Keratinocyte (primary cell): ENCODE results near the gene MBNL2. TPM values are rescaled to one million over a fixed set of nuclear protein-coding genes. Genes with fewer than 3 reads are reported as not detected.
A peak's percentile ranks its signal among the peaks of the same experiment; 100 is the strongest.

ENCODE experiments used
- DNase-seq: peaks from one replicate; pipeline ENCODE4 v3.0.0-alpha.2; 2011; ENCODE audit warnings: low read depth, missing footprints, low spot score
- FAIRE-seq: peaks from 2 replicates; lab custom pipeline; 2011; peaks lifted over from hg19 to GRCh38; lab: Jason Lieb, UNC
- H2AFZ ChIP-seq: 2 replicates; pipeline ENCODE4 v1.6.0; 2012; ENCODE audit warnings: low read length, control low read depth, inconsistent platforms; ENCODE audit not compliant: control insufficient read depth
- H3K27ac ChIP-seq: 2 replicates; pipeline ENCODE4 v1.5.1; 2011; ENCODE audit warnings: low read length; ENCODE audit not compliant: control insufficient read depth, insufficient read depth
- H3K27me3 ChIP-seq: 3 replicates; pipeline ENCODE4 v1.6.0; 2011; ENCODE audit warnings: low read length; ENCODE audit not compliant: control insufficient read depth, insufficient read depth; ENCODE audit errors: extremely low read depth
- H3K36me3 ChIP-seq, 2 experiments: 2 replicates in 1 of 2; 3 replicates in 1 of 2; pipeline ENCODE4 v1.5.1; 2011; ENCODE audit warnings: low read length in 2 of 2, mild to moderate bottlenecking in 1 of 2; ENCODE audit not compliant: control insufficient read depth in 2 of 2, insufficient read depth in 2 of 2; ENCODE audit errors: extremely low read depth in 1 of 2
- H3K4me1 ChIP-seq: 3 replicates; pipeline ENCODE4 v1.5.1; 2011; ENCODE audit warnings: low read length; ENCODE audit not compliant: control insufficient read depth, insufficient read depth; ENCODE audit errors: extremely low read depth
- H3K4me2 ChIP-seq: 3 replicates; pipeline ENCODE4 v1.6.0; 2011; ENCODE audit warnings: low read depth, low read length; ENCODE audit not compliant: control insufficient read depth, insufficient read depth; ENCODE audit errors: extremely low read depth
- H3K4me3 ChIP-seq, 3 experiments: fragments of 200-600 bp in 1 of 3; sonication (generic) in 1 of 3; 2 replicates in 2 of 3; 3 replicates in 1 of 3; pipeline ENCODE4 v1.5.1; 2011 to 2016; ENCODE audit warnings: low read length in 3 of 3, mild to moderate bottlenecking in 3 of 3, control low read depth in 2 of 3, inconsistent platforms in 1 of 3, low read depth in 1 of 3, mixed read lengths in 1 of 3, mixed run types in 1 of 3, moderate library complexity in 1 of 3; ENCODE audit not compliant: control insufficient read depth in 2 of 3, insufficient read depth in 2 of 3; ENCODE audit errors: extremely low read depth in 1 of 3
- H3K79me2 ChIP-seq: 2 replicates; pipeline ENCODE4 v1.6.0; 2012; ENCODE audit warnings: low read length; ENCODE audit not compliant: control insufficient read depth, insufficient read depth
- H3K9ac ChIP-seq: 3 replicates; pipeline ENCODE4 v1.6.0; 2011; ENCODE audit warnings: low read length; ENCODE audit not compliant: control insufficient read depth, insufficient read depth; ENCODE audit errors: extremely low read depth
- H3K9me1 ChIP-seq: 3 replicates; pipeline ENCODE4 v1.6.0; 2011; ENCODE audit warnings: low read length; ENCODE audit not compliant: control insufficient read depth, insufficient read depth; ENCODE audit errors: extremely low read depth
- H3K9me3 ChIP-seq: 2 replicates; pipeline ENCODE4 v1.5.1; 2012; ENCODE audit warnings: low read depth, low read length; ENCODE audit not compliant: control insufficient read depth
- H4K20me1 ChIP-seq: 3 replicates; pipeline ENCODE4 v1.6.0; 2011; ENCODE audit warnings: low read length; ENCODE audit not compliant: control insufficient read depth, insufficient read depth; ENCODE audit errors: extremely low read depth
- EZH2 ChIP-seq: IDR thresholded peaks from one replicate; pipeline ENCODE4 v1.6.1; 2012; ENCODE audit warnings: inconsistent platforms, mild to moderate bottlenecking, low read length, moderate library complexity
- dilution Hi-C: fragments of 300-500 bp; cut with MboI; formaldehyde crosslinking; loops from one replicate; pipeline ENCODE4 v1.7.0; 2020; ENCODE audit warnings: low sequenced_read_pairs; ENCODE audit not compliant: extremely low pct_ligation_motif_present
- polyA plus RNA-seq, 5 experiments: library from polyadenylated mRNA; depleted of rRNA in 3 of 5; stranded (reverse) in 3 of 5; stranded (forward) in 1 of 5; unstranded in 1 of 5; fragments of >200 nt; gene quantifications; 1 replicate in 1 of 5; 2 replicates in 3 of 5; 3 replicates in 1 of 5; pipeline versions ENCODE4 v1.2.1 to v1.2.3, GENCODE V29; 2011 to 2012; ENCODE audit warnings: missing spikeins in 2 of 5, low read depth in 1 of 5, low replicate concordance in 1 of 5
- TF ChIP-seq, protein P1 (sequence below), 3 experiments: IDR thresholded peaks in 1 of 3; conservative IDR thresholded peaks in 1 of 3; optimal IDR thresholded peaks in 1 of 3; 2 replicates in 2 of 3; 3 replicates in 1 of 3; pipeline versions ENCODE3 to v1.5.1; 2011; ENCODE audit warnings: low read length in 3 of 3, mild to moderate bottlenecking in 3 of 3, moderate library complexity in 2 of 3, control low read depth in 1 of 3, inconsistent platforms in 1 of 3; ENCODE audit not compliant: insufficient read depth in 2 of 3; ENCODE audit errors: extremely low read depth in 1 of 3

Gene MBNL2
- polyA plus RNA-seq, 1 donor (not counting 4 experiments of a cell fraction or from before 2014, with no cell fraction given) = 28.4 TPM

DNA sequence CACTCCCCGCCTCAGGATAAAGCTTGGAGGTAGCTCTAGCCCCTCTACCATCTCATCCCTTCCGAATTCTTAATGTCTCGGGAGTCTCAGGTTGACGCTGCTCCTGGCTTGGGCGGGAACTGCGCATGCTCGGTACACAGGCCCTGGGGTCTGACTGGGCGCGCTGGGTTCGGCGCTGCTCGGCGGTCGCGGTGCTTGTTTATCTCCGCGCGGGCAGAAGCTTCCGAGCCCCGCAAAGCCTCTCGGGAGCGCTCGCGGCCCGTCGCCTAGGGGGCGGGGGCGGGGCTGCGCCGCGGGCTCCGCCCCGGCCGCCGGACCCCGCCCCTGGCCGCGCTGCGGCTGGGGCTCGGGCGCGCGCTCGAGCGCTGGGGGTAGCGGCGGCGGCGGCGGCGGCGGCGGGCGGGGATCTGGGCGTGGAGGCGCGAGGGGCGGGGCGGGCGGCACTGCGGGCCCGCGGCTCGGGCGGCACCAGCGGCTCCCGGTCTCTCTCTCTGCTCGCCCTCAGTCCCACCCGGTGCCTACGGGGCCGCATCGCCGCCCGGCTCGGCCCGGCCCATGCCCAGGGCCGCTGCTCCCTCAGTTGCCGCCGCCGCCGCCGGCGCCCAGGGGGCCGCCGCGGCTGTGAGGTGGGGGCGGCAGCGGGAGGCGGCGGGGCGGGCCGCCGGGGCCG lies 211.7 kb downstream of the MBNL2 start, which contains the start of gene RAP2A:
Gene RAP2A (plus strand): TSS at position 443 of the 670 bp plus-strand sequence. CDS start 302 bp downstream, outside the sequence.
- Histone ChIP-seq H3K27me3 (no peaks in the 10 kb centered on the region), H2AFZ (peak within 1 kb of the TSS; percentile 98), H3K36me3 (peaks cover 0 to 2% of the 10 kb centered on the region in 2 experiments), H3K4me3 (peak within 1 kb of the TSS; percentile 82 to 100 (median 83)), H3K79me2 (peaks cover 41% of the 10 kb centered on the region), H3K4me2 (peak within 1 kb of the TSS; percentile 96), H3K9ac (peak within 1 kb of the TSS; percentile 99), H3K27ac (peak within 1 kb of the TSS; percentile 100), H4K20me1 (no peaks in the 10 kb centered on the region), H3K9me1 (peaks cover 3% of the 10 kb centered on the region), H3K9me3 (no peaks in the 10 kb centered on the region), H3K4me1 (peaks cover 9% of the 10 kb centered on the region)
- dilution Hi-C loops = no loop called here
- TF ChIP-seq, protein P1, sequence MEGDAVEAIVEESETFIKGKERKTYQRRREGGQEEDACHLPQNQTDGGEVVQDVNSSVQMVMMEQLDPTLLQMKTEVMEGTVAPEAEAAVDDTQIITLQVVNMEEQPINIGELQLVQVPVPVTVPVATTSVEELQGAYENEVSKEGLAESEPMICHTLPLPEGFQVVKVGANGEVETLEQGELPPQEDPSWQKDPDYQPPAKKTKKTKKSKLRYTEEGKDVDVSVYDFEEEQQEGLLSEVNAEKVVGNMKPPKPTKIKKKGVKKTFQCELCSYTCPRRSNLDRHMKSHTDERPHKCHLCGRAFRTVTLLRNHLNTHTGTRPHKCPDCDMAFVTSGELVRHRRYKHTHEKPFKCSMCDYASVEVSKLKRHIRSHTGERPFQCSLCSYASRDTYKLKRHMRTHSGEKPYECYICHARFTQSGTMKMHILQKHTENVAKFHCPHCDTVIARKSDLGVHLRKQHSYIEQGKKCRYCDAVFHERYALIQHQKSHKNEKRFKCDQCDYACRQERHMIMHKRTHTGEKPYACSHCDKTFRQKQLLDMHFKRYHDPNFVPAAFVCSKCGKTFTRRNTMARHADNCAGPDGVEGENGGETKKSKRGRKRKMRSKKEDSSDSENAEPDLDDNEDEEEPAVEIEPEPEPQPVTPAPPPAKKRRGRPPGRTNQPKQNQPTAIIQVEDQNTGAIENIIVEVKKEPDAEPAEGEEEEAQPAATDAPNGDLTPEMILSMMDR (optimal IDR thresholded peaks at IDR 0.05 in 1 of 3, IDR thresholded peaks at IDR 0.05 in 1 of 3, conservative IDR thresholded peaks at IDR 0.05 in 1 of 3; ENCODE audit: extremely low read depth in 1 of 3, insufficient read depth in 2 of 3, low read length in 3 of 3) = no peak
- TF ChIP-seq EZH2 = no peak
- FAIRE-seq (no peak), DNase-seq (peak; percentile 35)

DNA sequence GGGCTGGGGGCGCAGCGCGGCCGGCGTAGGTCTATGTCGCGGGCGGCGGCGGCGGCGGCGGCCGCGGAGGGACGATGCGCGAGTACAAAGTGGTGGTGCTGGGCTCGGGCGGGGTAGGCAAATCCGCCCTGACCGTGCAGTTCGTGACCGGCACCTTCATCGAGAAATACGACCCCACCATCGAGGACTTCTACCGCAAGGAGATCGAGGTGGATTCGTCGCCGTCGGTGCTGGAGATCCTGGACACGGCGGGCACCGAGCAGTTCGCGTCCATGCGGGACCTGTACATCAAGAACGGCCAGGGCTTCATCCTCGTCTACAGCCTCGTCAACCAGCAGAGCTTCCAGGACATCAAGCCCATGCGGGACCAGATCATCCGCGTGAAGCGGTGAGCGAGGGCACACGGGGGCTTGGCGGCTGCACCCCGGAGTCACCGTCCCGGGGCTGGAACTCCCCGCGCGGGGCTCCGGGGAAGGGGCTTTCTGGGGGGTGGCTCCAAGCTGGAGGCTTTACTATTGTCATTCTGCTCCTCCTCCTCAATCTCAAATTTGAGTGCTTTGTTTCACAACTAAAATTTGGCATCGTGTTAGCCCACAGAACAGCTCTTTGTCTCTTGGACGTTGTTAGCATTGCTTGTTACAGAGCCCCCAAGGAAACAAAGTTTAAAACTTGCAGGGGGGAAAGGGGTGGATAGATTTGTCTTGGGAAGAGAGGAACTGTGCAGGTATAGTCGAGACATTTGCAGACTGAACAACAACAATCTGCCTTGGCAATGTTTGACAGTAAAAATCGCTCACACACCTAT lies 212.5 kb downstream of the MBNL2 start:
- H4K20me1 ChIP-seq = no peaks in the 10 kb centered on the region
- DNase-seq = no peak
- no peaks in the 10 kb centered on the region for H3K27me3 ChIP-seq
- dilution Hi-C loops = no loop called here
- peak overlapping the region; percentile 63 for H3K27ac ChIP-seq
- peaks cover 3% of the 10 kb centered on the region for H3K9me1 ChIP-seq
- H3K79me2 ChIP-seq = peaks cover 44% of the 10 kb centered on the region
- H3K9ac ChIP-seq = peak overlapping the region; percentile 81
- peaks cover 0 to 2% of the 10 kb centered on the region in 2 experiments for H3K36me3 ChIP-seq
- H2AFZ ChIP-seq = peak overlapping the region; percentile 98
- H3K4me3 ChIP-seq = peak overlapping the region; percentile 82 to 88 (median 82)
- FAIRE-seq = no peak
- no peaks in the 10 kb centered on the region for H3K9me3 ChIP-seq
- TF ChIP-seq, protein P1 (optimal IDR thresholded peaks at IDR 0.05 in 1 of 3, IDR thresholded peaks at IDR 0.05 in 1 of 3, conservative IDR thresholded peaks at IDR 0.05 in 1 of 3; ENCODE audit: extremely low read depth in 1 of 3, insufficient read depth in 2 of 3, low read length in 3 of 3) = no peak
- TF ChIP-seq EZH2 = no peak
- peak overlapping the region; percentile 73 for H3K4me2 ChIP-seq
- H3K4me1 ChIP-seq = peaks cover 9% of the 10 kb centered on the region
